HG03095 (cell line): ENCODE measurements around the gene OR52L1.
"Not testable (repeated sequence)": the region's sequence is repeated elsewhere in the genome, so short reads cannot be mapped to it uniquely, and the experiment has no call there.

ENCODE experiments used
- ATAC-seq: cut with Tn5 transposase; IDR thresholded peaks from one replicate; pipeline ENCODE4 v1.9.1; 2021; ENCODE audit warnings: moderate library complexity; ENCODE audit not compliant: unreplicated experiment

Gene OR52L1

DNA sequence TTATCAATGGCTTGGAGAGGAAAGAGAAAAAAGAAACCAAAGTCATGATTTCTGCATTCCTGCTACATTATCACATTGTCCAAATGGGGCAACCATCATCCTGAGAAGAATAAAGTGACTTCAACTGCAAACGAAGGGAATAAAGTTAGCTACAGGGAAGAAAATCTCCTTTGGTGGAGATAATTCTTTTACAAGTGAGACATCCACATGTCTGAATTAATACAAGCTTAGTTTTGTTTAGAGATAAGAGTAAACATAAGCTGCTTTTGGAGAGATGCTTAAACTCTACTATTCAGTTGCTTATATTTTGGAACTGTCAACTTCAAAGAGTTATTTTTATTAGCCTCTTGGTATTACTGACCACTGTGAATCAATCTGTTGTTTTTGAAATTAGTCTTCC is at the start of gene OR52L1:
TSS of gene OR52L1 (minus strand) at position 101 of the 400 bp plus-strand sequence. CDS start at position 46, 55 bp downstream.
- ATAC-seq: no peak

DNA sequence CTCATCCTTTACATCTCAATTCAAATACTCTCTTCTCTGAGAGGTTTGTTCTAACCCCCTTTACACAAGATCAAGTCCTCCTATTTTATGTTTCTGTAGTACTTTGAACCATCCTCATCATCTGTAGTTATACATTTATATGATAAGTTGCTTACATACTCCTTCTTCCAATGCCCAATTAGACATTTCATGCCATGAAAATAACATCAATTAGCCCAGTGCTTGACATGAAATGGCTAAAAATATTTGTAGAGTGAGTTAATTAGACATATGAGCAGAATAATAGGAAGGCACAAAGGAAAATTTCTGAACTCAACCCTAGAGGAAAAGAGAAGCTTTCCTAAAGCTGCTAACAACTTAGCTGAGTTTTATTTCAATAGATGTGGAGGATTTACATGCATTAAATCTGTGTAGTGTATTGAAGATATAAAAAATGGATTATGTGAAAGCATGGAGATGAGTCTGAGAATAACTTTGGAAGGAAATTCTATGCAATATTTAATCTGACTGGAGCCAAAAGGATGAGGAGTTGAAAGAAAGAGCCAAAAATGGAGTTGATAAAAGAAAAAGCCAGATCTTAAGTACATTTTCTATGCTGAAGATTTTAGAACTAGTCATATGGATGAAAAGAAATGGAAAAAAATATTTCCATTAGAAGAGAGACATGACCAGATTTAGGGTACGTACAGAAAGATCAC is 44.1 kb upstream of the OR52L1 start, which contains the start of gene OR56A1:
TSS of gene OR56A1 (minus strand) at position 51 of the 698 bp plus-strand sequence. CDS start 3,066 bp downstream, outside the sequence.
- ATAC-seq: no peak

DNA sequence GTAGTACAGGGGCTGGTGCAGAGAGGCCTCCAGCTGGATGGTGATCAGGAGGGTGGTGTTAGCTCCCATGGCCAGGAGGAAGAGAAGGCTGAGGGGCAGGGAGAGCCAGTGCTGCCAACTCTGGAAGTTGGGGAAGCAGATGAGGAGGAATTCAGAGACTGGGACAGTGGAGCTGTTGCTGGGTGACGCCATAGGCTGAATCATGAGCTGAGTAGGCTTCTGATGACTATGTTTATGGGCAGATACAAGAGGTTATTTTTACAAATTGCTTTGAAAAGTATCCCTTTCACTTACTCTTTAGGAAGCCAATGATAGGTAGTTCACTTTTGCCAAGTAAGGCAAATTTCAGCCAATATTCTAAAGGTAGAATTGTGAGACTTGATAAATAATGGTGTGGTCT is 40.7 kb upstream of the OR52L1 start:
- ATAC-seq: no peak

DNA sequence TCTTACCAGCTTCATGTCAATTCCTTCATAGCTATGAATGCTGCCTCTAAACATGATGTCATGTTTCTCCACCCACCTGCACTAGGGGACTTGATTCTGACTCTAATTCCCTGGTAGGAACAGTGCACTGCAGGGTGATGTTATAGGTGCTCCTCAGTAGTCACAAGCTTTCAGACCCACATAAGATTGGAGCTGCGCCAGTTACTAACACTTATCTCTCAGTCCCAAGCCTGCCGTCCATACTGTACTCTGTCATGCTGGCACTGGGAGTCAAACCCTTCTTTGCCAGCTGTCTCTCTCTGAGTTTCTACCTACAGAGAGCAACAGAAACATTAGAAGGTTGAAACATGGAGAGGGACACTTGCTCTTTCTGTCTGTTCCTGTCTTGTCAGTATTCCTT is 38.3 kb upstream of the OR52L1 start:
- no peak for ATAC-seq

DNA sequence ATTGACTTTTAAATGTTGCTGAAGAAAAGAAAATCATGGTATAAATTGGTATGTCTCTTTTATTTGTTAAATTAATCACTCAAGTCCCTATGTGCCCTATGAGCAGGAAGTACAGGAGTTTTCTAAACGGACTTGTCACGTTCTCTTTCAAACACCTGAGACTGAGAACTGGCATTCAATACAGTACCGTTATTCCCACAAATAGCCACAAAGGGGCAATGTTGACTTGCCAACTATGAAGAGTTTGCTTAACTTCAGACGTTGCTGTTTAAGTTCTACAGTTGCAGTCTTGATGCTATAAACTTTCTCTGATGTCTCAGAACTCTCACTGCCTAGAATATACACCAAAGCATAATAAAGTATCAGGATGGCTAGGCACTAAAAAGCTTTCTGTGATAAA is 36.2 kb upstream of the OR52L1 start:
- ATAC-seq: no peak

DNA sequence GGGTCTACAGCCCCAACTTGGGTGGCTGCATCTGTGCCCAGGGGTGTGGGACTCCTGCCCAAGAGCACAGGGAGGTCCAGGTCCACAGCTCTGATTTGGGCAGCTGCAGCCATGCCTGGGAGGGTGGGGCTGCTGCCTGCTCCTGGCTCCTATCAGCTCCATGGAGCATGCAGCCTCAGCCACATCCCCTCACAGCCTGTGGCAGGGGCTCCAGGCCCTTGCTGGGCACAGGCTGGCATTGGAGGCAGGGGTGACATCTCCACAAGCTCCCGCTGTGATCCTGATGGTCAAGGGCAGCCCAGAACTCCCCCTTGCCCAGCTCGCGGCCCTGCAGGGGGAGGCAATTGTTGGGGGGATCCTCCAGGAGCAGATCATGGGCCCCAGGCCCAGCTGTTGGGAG is 26.3 kb upstream of the OR52L1 start:
- no peak for ATAC-seq

DNA sequence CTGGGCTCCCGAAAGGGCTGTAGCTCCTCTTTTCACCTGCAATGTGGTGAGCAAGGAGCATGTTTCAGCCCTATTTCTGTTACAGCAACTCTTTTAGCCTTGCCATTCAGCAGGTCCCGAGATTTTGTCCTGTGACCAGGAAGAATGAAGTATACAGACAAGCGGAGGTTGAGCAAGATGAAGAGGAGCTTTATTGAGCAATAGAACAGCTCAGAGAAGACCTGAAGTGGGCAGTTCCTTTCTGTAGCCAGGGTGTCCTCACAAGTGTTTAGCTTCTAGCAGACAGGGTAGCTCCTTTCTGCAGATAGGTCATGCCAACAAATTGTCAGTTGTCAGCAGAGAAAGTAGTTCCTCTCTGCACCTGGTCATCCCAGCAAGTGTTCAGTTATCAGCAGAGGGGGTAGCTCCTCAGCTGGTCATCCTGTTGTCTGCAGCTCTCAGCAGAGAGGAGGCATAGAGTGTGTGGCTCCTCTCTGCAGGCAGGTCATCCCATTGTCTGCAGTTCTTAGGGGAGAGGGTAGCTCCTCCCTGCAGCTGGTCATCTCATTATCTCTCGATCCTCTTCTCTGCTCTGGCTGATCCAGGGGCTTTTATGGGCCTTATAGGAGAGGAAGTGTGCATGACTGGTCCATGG is 25.4 kb upstream of the OR52L1 start:
- ATAC-seq: no peak

DNA sequence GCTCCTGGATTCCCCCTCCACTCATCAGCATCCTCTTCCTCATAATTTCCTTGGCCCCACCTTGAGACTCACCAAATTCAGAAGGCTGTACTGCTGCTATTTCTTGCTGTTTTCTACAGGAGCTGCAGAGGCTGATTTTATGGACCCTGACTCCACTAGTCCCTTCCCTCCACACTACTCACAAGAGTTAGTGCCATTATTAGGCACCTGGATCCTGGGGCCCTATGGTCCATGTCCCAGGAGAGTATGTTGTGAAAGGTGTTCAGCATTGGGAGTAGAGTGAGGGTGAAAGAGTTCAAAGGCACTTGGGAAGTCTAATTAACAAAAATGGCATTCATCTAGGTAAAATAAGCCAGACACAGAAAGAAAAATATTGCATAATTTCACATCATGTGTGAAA is 20.1 kb upstream of the OR52L1 start, which contains the start of gene OR56A4:
TSS of gene OR56A4 (minus strand) at position 101 of the 400 bp plus-strand sequence. CDS start 3,954 bp downstream, outside the sequence.
- no peak for ATAC-seq

DNA sequence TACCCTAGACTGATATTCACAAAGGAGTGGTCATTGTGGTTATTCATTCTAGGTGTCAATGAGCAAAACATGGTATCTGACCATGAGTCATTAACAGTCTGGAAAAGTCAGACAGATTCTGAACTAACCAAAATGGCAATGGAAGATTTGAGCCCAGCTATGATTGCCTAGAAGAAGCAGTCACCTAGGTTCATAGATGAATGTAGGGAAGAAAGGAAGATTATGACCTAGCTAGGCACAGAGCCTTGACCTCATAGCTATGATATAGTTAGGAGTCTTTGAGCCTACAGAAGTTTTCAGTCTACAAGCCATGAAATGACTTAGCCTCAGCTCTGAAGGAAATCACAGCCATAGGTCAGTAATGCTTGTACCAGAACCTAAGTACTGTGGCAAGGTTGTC is 19.6 kb upstream of the OR52L1 start:
- ATAC-seq: no peak

DNA sequence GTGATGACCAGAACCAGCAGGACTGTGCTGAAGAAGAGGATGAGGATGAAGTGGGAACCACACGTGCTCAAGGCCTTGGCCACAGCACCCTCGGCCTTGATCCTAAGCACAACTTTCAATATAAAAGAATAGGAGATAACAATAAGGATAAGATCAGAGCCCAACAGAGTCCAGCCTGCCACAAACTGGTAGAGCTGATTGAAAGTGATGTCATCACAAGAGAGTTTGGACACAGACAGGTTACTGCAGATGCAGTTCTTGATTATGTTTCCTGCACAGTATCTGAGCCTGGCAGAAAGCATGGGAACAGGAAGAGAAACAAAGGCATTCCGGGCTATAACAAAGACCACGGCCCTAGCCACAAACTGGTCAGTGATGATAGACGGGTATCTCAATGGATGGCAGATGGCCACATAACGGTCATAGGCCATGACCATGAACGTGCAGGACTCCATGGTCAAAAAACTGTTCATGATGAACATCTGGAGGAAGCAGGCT is 15.5 kb upstream of the OR52L1 start:
- ATAC-seq: no peak

DNA sequence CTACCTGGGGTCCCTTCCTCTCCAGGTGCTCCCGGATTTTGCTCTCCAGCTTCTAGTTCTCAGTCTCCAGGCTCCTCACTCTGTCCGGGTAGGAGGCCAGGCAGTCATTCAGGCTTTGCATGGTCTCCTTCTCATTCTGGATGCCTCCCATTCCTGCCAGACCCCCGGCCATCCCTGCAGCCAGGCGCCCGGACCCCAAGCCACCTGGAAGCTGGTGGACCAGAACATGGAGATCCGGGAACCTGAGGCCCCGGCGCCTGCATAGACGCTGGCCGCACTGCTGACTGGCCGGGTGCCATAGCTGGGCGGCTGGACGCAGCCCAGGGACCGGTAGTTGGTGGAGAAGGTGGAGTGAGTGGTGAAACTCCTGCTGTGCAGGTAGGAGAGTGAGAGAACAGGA is 8.0 kb upstream of the OR52L1 start:
- no peak for ATAC-seq

DNA sequence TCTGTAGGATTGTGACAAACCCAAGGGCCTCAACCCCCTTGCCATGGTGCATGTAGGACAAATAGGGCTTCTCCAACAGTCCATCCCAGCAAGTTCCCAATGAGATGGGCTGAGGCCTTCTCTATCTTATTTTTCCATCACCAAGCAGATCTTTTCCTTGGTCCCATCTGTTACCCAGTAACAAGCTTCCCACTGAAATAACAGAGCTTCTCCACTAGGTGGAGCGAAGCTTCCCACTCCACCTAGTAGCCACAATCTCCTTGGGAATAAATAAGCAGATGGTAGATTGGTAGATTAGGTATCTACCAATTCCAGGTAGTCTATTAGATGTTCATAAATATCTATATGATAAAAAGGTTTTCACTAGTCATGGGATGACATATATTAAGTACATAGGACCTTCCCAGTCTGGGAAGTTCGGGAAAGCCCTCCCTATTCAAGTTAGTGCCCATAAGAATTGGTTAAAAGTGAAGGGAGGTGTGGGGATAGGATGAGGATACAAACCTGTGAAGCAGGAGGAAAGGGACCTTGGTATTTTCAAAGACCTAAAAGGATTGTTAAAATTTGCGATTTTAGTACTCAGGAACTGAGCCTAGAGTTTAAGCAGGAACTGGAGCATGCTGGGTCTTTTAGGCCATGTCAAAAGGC is 5.9 kb upstream of the OR52L1 start:
- no peak for ATAC-seq

DNA sequence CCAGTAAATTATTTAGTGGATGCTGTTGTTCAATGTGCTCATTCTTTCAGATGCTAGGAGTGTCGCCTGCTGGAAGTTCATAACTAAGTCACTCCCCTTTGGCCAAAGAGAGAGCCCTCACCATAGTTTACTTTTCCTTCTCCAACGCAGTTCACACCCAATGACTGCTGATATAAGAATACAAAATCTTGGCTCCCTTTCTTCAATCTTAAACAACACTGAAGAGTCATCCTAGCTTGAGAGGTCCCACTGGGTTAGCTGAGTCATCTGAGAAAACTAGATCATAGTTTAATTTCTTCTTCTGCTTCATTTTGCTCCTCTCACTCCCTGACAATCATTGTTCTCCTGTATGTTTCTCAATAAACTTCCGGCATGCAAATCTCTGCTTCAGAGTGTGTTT is 5.4 kb upstream of the OR52L1 start:
- no peak for ATAC-seq

DNA sequence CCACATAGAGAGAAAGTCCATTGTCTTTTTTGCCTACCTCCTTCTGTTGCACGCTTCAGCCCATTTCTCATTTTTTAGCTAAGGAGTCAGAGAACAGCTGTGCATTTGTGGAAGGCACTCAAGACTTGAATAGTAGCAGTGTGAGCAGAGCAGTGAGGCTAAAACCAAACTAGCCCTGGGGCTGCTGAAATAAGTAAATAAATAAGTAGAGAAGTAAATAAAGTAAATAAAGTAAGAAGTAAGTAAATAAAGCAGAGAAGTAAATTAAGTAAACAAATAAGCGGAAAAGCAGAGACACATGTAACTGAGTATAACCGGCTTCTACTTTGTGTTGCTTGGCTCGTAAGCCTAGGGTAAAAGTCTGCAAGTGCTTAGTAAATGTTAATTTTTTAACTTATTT is 2.4 kb upstream of the OR52L1 start:
- ATAC-seq: no peak

DNA sequence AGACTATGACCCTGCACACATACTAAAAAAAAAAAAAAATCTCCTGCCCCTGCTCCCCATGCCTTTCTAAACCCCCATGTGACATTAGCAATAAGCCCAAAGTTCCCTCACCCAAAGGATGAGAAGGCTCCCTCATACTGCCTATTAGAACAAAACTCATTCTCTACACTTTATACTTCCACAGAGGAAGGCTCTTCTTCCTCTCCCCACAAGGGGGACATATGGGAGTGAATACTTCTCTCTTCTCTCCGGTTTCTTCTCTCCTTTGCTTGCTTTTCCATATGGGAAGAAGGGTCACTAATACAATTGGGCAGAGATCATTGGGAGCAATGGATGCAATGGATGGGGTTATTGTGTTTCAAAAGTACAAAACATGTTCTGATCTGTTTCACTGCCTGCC is 3.3 kb downstream of the OR52L1 start:
- ATAC-seq: no peak

DNA sequence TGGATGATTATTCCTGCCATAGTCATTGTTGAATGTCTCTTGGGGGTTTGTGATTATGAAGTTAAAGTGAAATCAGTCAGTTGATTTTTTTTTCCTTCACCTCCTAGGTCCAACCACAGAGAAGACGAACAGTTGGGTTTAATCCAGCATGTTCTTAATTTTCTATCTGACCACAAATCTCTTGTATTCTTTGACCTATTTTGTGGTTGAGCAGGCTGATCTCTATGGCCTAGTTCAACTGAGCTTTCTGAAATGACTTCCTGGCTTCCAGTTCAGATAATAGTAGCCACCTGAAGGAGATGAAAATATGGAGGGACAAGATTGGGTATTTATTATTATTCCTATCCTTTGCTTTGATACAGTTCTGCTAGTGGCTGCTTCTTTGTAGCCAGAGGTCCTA is 13.3 kb downstream of the OR52L1 start:
- no peak for ATAC-seq

DNA sequence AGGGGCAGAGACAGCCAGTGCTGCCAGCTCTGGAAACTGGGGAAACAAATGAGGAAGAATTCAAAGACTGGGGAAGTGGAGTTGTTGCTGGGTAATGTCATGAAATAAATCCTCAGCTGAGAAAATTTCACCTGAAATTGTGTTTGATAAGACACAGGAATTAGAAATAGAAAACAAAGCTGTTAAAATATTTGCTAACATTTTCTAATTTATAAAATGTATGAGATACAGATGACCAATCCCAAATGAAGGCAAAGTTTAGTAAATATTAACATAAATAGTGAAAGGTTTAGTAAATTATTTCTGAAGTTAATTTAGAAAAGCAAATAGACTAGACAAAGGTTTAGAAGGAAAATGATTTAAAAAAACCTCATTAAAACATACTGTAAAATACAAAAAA is 18.4 kb downstream of the OR52L1 start, which contains the start of gene OR56A5:
TSS of gene OR56A5 (minus strand) at position 101 of the 400 bp plus-strand sequence. CDS start at position 101, 0 bp downstream.
- ATAC-seq: no peak

DNA sequence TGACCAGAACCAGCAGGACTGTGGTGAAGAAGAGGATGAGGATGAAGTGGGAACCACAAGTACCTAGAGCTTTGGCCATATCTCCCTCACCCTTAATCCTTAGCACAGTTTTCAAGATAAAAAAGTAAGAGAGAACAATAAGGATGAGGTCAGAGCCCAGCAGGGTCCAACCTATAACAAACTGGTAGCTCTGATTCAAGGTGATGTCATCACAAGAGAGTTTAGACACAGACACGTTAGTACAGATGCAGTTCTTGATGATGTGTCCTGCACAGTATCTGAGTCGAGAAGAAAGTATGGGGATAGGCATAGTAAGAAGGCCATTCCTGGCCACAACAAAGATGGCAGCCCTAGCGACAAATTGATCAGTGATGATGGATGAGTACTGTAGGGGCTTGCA is 19.1 kb downstream of the OR52L1 start:
- ATAC-seq: no peak

DNA sequence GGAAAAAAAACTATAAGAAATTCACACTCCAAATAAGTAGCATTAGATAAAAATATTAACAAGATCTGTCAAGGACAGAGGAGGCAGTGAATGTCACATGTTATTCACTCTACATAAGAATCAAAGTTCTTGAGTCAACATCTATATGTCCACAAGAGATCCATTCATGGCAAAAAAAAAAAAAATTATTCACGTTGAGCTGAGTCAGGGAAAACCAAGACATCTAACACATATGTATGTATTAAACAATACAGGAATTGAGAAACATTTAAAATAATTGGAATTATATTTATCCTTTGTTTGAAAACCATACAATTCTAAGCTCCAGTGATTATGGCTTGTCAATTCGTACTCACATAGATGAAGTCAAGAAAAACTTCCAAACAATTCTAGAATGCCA is 19.8 kb downstream of the OR52L1 start:
- ATAC-seq: no peak

DNA sequence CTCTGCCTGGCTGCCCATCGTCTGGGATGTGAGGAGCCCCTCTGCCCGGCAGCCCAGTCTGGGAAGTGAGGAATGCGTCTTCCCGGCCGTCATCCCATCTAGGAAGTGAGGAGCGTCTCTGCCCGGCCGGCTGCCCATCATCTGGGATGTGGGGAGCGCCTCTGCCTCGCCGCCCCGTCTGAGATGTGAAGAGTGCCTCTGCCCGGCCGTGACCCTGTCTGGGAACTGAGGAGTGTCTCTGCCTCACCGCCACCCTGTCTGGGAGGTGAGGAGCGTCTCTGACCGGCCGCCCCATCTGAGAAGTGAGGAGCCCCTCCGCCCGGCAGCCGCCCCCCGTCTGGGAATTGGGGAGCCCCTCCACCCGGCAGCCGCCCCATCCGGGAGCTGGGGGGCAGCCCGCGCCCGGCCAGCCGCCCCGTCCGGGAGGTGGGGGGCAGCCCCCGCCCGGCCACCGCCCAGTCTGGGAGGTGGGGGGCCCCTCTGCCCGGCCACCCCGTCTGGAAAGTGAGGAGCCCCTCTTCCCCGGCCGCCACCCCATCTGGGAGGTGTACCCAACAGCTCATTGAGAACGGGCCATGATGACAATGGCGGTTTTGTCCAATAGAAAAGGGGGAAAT is 26.0 kb downstream of the OR52L1 start:
- not testable (repeated sequence) for ATAC-seq

DNA sequence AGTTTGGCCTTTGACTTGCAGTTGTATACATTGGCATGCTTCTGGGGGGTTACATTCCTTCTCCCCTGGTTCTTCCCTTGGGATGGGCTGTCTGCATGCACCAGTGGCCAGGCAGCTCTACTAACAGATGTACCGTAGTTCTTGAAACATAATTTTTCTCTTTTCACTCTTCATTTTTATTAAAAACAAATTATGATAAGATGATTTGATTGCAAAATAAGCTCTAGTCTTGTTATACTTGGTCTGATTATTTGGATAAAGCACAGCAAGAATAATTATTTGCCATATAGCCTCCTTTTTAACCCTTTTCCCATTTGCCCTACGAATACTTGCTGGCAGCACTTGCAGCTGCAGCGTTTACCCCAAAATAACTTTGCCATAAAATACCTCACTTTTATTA is 31.2 kb downstream of the OR52L1 start:
- ATAC-seq: no peak
